Measurements from ENCODE around the gene YY1AP1. TPM values are rescaled to one million over a fixed set of nuclear protein-coding genes. Genes with fewer than 3 reads are reported as not detected.
"Not testable (repeated sequence)": the region's sequence is repeated elsewhere in the genome, so short reads cannot be mapped to it uniquely, and the experiment has no call there.

YY1AP1 gene
- total RNA-seq, 1 experiment from 2014 or later = 57.5 TPM

GRCh38 chr1:155622191-155622590 is 66.4 kb downstream of the YY1AP1 start:
- Histone ChIP-seq H3K79me1 (ENCODE audit: insufficient read depth, low read depth, low read length, poor library complexity, severe bottlenecking) (no peaks in the 10 kb centered on the region), H3T11ph (ENCODE audit: low read length) (no peak overlapping the region), H3K27me3 (ENCODE audit: insufficient read depth, low read length) (no peaks in the 10 kb centered on the region; the same call in 1 of the 2 replicates), H3K18ac (ENCODE audit: insufficient read length, low read depth, low read length) (no peak overlapping the region), H2BK15ac (ENCODE audit: low read depth, low read length) (no peak overlapping the region), H3K14ac (ENCODE audit: insufficient read depth, low read length) (no peak overlapping the region), H2BK120ac (ENCODE audit: low read depth, low read length, poor library complexity, severe bottlenecking) (no peak overlapping the region), H3K23ac (ENCODE audit: insufficient read length, low read depth, low read length) (no peak overlapping the region), H3K4me1 (ENCODE audit: insufficient read depth, low read length) (no peaks in the 10 kb centered on the region), H2AK5ac (ENCODE audit: insufficient read length, low read length) (no peak overlapping the region), H3K23me2 (ENCODE audit: insufficient read length, low read depth, low read length, poor library complexity, severe bottlenecking) (no peaks in the 10 kb centered on the region), H3K79me2 (ENCODE audit: insufficient read depth, low read length) (no peaks in the 10 kb centered on the region), H3K4me2 (ENCODE audit: insufficient read depth, insufficient read length, low read length) (no peak overlapping the region), H2AFZ (ENCODE audit: low read length) (no peak overlapping the region), H3K4ac (ENCODE audit: low read depth, low read length) (no peak overlapping the region), H4K8ac (replicated peaks; ENCODE audit: insufficient read length, low read depth, low read length) (no peak overlapping the region), H3K9me3 (ENCODE audit: control insufficient read depth, low read depth, low read length) (peaks cover 8% of the 10 kb centered on the region), H2BK20ac (ENCODE audit: low read depth, low read length, poor library complexity, severe bottlenecking) (no peak overlapping the region), H4K20me1 (ENCODE audit: control insufficient read depth, insufficient read depth, insufficient read length) (no peaks in the 10 kb centered on the region), H2BK5ac (ENCODE audit: insufficient read length, low read length) (no peak overlapping the region), H3K27ac (ENCODE audit: insufficient read length, low read depth, low read length) (no peak overlapping the region), H4K5ac (ENCODE audit: insufficient read length, low read depth, low read length) (no peak overlapping the region), H4K91ac (ENCODE audit: insufficient read length, low read depth, low read length) (no peak overlapping the region), H3K56ac (ENCODE audit: insufficient read length, low read depth, low read length) (no peak overlapping the region), H2BK12ac (ENCODE audit: insufficient read length, low read depth, low read length) (no peak overlapping the region), H3K9ac (ENCODE audit: extremely low read depth, insufficient read length, low read length) (no peak overlapping the region)
- Mint-ChIP-seq H3K4me1 (peaks cover 11 to 12% of the 10 kb centered on the region in 2 experiments), H3K36me3 (ENCODE audit: insufficient read depth in 1 of 3, low read depth in 3 of 3) (peaks cover 4 to 25% (median 12%) of the 10 kb centered on the region in 3 experiments; a peak in 4 of 7 replicates), H3K27ac (no peak overlapping the region), H3K9me3 (peaks cover 19 to 21% of the 10 kb centered on the region in 2 experiments), H3K4me3 (no peak overlapping the region), H3K27me3 (ENCODE audit: low read depth) (peaks cover 9% of the 10 kb centered on the region)
- no peak for DNase-seq
- TF ChIP-seq CTCF (conservative IDR thresholded peaks at IDR 0.05) = no peak
- no CpG with 5 or more reads among the region's 2 CpGs for WGBS (ENCODE audit: extremely low coverage, insufficient read length, low lambda C conversion rate)

GRCh38 chr1:155613226-155613625 is 75.3 kb downstream of the YY1AP1 start:
- H2AFZ ChIP-seq (ENCODE audit: low read length); H4K5ac ChIP-seq (ENCODE audit: insufficient read length, low read depth, low read length); H3K23ac ChIP-seq (ENCODE audit: insufficient read length, low read depth, low read length); H4K8ac ChIP-seq (replicated peaks; ENCODE audit: insufficient read length, low read depth, low read length); H3K4ac ChIP-seq (ENCODE audit: low read depth, low read length); H3K18ac ChIP-seq (ENCODE audit: insufficient read length, low read depth, low read length); H3K27ac ChIP-seq (ENCODE audit: insufficient read length, low read depth, low read length); H3K27ac Mint-ChIP-seq; DNase-seq; H3K4me2 ChIP-seq (ENCODE audit: insufficient read depth, insufficient read length, low read length); H3K4me1 Mint-ChIP-seq; H3T11ph ChIP-seq (ENCODE audit: low read length); H3K4me3 Mint-ChIP-seq; H2BK15ac ChIP-seq (ENCODE audit: low read depth, low read length); H2BK12ac ChIP-seq (ENCODE audit: insufficient read length, low read depth, low read length); H2BK120ac ChIP-seq (ENCODE audit: low read depth, low read length, poor library complexity, severe bottlenecking); H3K27me3 ChIP-seq (ENCODE audit: insufficient read depth, low read length); H3K9me3 Mint-ChIP-seq; H3K4me1 ChIP-seq (ENCODE audit: insufficient read depth, low read length); H2BK20ac ChIP-seq (ENCODE audit: low read depth, low read length, poor library complexity, severe bottlenecking); H3K9ac ChIP-seq (ENCODE audit: extremely low read depth, insufficient read length, low read length); H3K14ac ChIP-seq (ENCODE audit: insufficient read depth, low read length); H3K79me1 ChIP-seq (ENCODE audit: insufficient read depth, low read depth, low read length, poor library complexity, severe bottlenecking); H3K9me3 ChIP-seq (ENCODE audit: control insufficient read depth, low read depth, low read length); H4K91ac ChIP-seq (ENCODE audit: insufficient read length, low read depth, low read length); H2AK5ac ChIP-seq (ENCODE audit: insufficient read length, low read length); H2BK5ac ChIP-seq (ENCODE audit: insufficient read length, low read length); H3K23me2 ChIP-seq (ENCODE audit: insufficient read length, low read depth, low read length, poor library complexity, severe bottlenecking); H3K27me3 Mint-ChIP-seq (ENCODE audit: low read depth); H3K79me2 ChIP-seq (ENCODE audit: insufficient read depth, low read length); H4K20me1 ChIP-seq (ENCODE audit: control insufficient read depth, insufficient read depth, insufficient read length); H3K56ac ChIP-seq (ENCODE audit: insufficient read length, low read depth, low read length): not testable (repeated sequence)
- H3K36me3 Mint-ChIP-seq (ENCODE audit: insufficient read depth in 1 of 3, low read depth in 3 of 3) = peaks cover 17 to 26% (median 21%) of the 10 kb centered on the region in 3 experiments; a peak in 6 of 7 replicates
- no CpG with 5 or more reads among the region's 2 CpGs for WGBS (ENCODE audit: extremely low coverage, insufficient read length, low lambda C conversion rate)

Data from H9 (cell line).